Esophagus muscularis mucosa (tissue), 4 donors: ENCODE results near the gene ACAP3. TPM values are rescaled to one million over a fixed set of nuclear protein-coding genes. Genes with fewer than 3 reads are reported as not detected.
A peak's percentile ranks its signal among the peaks of the same experiment; 100 is the strongest.

Experiments used
- DNase-seq: peaks from one replicate; pipeline ENCODE4 v3.0.0-alpha.2; 2017; ENCODE audit errors: extremely low spot score
- H3K27ac ChIP-seq, 4 donors: fragments of 200-600 bp; sonication (generic); replicated peaks in 1 of 4; 1 replicate in 3 of 4; 2 replicates in 1 of 4; pipeline ENCODE4 v1.5.1; 2016 to 2019; ENCODE audit warnings: mild to moderate bottlenecking in 1 of 4
- H3K27me3 ChIP-seq, 4 donors: fragments of 200-600 bp; sonication (generic); one replicate each; pipeline versions ENCODE4 v1.5.1 to v1.6.0; 2016 to 2019
- H3K36me3 ChIP-seq, 4 donors: fragments of 200-600 bp; sonication (generic); one replicate each; pipeline ENCODE4 v1.5.1; 2016 to 2019
- H3K4me1 ChIP-seq, 4 donors: fragments of 200-600 bp; sonication (generic); one replicate each; pipeline ENCODE4 v1.5.1; 2016 to 2019
- H3K4me3 ChIP-seq, 4 donors: fragments of 200-600 bp; sonication (generic); 1 replicate in 2 of 4; 2 replicates in 2 of 4; pipeline ENCODE4 v1.5.1; 2016 to 2019; ENCODE audit warnings: mild to moderate bottlenecking in 4 of 4, moderate library complexity in 1 of 4
- H3K9me3 ChIP-seq, 4 donors: fragments of 200-600 bp; sonication (generic); 1 replicate in 3 of 4; 2 replicates in 1 of 4; pipeline ENCODE4 v1.5.1; 2016 to 2019
- EP300 ChIP-seq: sonication (generic); formaldehyde crosslinking; IDR thresholded peaks from one replicate; pipeline ENCODE4 v1.6.1; 2017; ENCODE audit warnings: antibody characterized with exemption
- POLR2A ChIP-seq: fragments of 450-650 bp; IDR thresholded peaks from one replicate; pipeline ENCODE4 v1.6.1; 2017; ENCODE audit warnings: antibody characterized with exemption, moderate library complexity, mild to moderate bottlenecking, low read depth
- POLR2AphosphoS5 ChIP-seq, 2 donors: sonication (generic); formaldehyde crosslinking; IDR thresholded peaks; one replicate each; pipeline ENCODE4 v1.6.1; 2017; ENCODE audit warnings: antibody characterized with exemption in 2 of 2
- WGBS: methylation state at CpG from one replicate; pipeline ENCODE4 v1.1.5; 2018; 5-methylcytosine and 5-hydroxymethylcytosine counted together
- intact Hi-C: fragments of 100-400 bp; cut with DNase I; formaldehyde crosslinking; loops from one replicate; pipeline ENCODE4 v1.15.1; 2023
- total RNA-seq, 4 donors: library from RNA; depleted of rRNA; stranded (reverse); fragments of >200 nt; gene quantifications; one replicate each; pipeline versions ENCODE4 v1.1.0 to v1.2.1, GENCODE V29; 2016
- TF ChIP-seq, protein P1 (sequence below), 3 experiments: fragments of 200-600 bp in 2 of 3; fragments of 450-650 bp in 1 of 3; sonication (generic) in 2 of 3; IDR thresholded peaks; one replicate each; pipeline ENCODE4 v1.5.1; 2017 to 2019; ENCODE audit warnings: antibody characterized with exemption in 3 of 3, mild to moderate bottlenecking in 2 of 3, moderate library complexity in 1 of 3

The ACAP3 gene
- total RNA-seq, 4 donors from 2014 or later, result 34.8 to 63.2 (median 47.4) TPM

DNA sequence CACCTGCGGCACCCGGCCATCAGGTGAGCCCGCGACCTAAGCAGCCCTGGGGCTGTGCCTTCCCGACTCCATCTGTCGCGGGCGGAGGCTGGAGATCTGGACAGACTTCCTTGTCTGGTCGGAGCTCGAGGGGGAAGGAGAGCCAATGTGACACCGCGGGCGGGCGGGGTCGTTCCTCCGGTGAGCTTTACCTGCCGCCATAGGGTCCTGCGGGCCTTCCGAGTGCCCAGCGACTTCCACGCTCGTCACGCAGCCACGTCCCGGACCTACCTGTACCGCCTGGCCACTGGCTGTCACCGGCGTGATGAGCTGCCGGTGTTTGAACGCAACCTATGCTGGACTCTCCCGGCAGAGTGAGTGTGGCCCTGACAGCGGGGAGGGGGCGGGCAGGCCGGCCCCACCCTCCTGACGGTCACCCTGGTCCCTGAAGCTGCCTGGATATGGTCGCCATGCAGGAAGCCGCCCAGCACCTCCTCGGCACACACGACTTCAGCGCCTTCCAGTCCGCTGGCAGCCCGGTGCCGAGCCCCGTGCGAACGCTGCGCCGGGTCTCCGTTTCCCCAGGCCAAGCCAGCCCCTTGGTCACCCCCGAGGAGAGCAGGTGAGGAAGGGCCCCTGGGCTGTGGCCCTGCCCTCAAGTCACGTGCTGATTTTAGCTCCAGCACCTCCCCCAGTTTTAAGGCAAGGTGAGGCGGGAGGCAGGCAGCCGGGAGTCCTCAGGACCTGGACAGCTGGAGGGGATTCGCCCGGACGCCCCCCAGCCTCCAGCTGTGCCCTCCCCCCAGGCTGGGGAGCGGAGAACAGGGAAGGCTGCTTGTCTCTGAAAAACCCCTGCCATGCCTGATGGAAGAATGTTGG is 1.8 kb upstream of the ACAP3 start:
- intact Hi-C loops, result no loop called here
- Histone ChIP-seq H3K4me1 (peaks cover 39 to 51% (median 46%) of the 10 kb centered on the region in 4 donors), H3K4me3 (peak overlapping the region; percentile 67 to 91 (median 81)), H3K27ac (peak overlapping the region; percentile 83 to 96 (median 94)), H3K36me3 (peaks cover 36 to 49% (median 46%) of the 10 kb centered on the region in 4 donors), H3K27me3 (no peaks in the 10 kb centered on the region), H3K9me3 (no peaks in the 10 kb centered on the region)
- TF ChIP-seq POLR2AphosphoS5 (IDR thresholded peaks at IDR 0.05), result no peak
- TF ChIP-seq, protein P1, sequence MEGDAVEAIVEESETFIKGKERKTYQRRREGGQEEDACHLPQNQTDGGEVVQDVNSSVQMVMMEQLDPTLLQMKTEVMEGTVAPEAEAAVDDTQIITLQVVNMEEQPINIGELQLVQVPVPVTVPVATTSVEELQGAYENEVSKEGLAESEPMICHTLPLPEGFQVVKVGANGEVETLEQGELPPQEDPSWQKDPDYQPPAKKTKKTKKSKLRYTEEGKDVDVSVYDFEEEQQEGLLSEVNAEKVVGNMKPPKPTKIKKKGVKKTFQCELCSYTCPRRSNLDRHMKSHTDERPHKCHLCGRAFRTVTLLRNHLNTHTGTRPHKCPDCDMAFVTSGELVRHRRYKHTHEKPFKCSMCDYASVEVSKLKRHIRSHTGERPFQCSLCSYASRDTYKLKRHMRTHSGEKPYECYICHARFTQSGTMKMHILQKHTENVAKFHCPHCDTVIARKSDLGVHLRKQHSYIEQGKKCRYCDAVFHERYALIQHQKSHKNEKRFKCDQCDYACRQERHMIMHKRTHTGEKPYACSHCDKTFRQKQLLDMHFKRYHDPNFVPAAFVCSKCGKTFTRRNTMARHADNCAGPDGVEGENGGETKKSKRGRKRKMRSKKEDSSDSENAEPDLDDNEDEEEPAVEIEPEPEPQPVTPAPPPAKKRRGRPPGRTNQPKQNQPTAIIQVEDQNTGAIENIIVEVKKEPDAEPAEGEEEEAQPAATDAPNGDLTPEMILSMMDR (IDR thresholded peaks at IDR 0.05), result no peak
- no peak for TF ChIP-seq POLR2A
- TF ChIP-seq EP300, result no peak
- WGBS, result 29% methylated on average over 12 of the region's 57 CpGs
- DNase-seq, result no peak

DNA sequence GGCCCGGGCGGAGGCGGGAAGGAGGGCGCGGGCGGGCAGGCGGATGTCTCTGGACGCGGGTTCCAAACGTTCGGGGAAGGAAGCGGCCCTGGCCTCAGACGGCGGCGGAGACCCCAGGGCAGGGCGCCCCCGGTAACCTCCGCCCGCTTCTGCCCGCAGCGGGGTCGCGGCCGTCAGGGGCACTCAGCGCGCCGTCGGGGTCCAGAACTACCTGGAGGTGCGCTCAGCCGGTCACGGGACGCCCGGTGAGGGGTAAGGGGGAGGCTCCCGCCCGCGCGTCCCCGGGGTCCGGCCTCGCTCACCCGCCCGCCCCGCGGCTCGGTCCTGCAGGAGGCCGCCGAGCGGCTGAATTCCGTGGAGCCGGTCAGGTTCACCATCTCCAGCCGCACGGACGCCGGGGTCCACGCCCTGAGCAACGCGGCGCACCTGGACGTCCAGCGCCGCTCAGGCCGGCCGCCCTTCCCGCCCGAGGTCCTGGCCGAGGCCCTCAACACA is 1.1 kb upstream of the ACAP3 start:
- DNase-seq, result no peak
- no peaks in the 10 kb centered on the region for H3K9me3 ChIP-seq
- peak overlapping the region; percentile 67 to 91 (median 81) for H3K4me3 ChIP-seq
- peaks cover 46 to 57% (median 52%) of the 10 kb centered on the region in 4 donors for H3K4me1 ChIP-seq
- H3K27me3 ChIP-seq, result no peaks in the 10 kb centered on the region
- intact Hi-C loops, result no loop called here
- peak overlapping the region; percentile 83 to 96 (median 94) for H3K27ac ChIP-seq
- H3K36me3 ChIP-seq, result peaks cover 29 to 42% (median 39%) of the 10 kb centered on the region in 4 donors
- TF ChIP-seq, protein P1 (IDR thresholded peaks at IDR 0.05), result no peak
- no peak for TF ChIP-seq POLR2AphosphoS5 (IDR thresholded peaks at IDR 0.05)
- WGBS, result 1% methylated on average over 15 of the region's 66 CpGs

DNA sequence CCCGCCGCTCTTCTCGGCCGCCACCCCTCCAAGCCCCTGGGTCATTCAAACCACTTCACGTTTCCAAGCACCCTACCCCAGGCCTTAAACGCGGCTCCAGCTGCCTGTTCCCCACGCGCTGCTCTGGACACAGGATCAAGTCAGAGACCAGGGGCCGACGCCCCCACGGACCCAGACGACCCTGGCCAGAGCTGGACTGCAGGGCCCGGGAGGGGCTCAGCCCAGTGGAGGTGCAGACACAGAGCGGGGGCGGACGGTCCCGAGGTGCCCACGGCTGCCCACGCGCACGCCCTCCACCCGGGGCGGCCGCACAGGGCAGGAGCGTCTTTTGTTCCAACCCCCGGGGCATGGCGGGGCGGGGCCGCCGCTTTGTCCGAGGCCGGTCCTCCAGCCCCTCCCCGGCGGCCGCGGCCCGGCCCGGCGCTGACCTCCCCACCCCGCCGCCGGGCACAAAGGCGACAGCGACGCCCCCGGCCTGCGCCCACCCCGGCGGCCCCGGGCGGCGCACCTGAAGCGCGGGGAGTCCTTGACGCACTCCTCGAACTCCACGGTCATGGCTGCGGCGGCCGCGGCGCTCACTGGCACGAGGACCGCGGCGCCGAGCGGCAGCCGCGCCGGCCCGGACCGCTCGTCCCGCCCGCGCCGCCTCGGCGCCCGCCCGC is 338 bp downstream of the ACAP3 start:
- no peak for DNase-seq
- Histone ChIP-seq H3K27me3 (no peaks in the 10 kb centered on the region), H3K27ac (peak overlapping the region; percentile 83 to 96 (median 94)), H3K36me3 (peaks cover 15 to 29% (median 27%) of the 10 kb centered on the region in 4 donors), H3K4me3 (peak overlapping the region; percentile 67 to 91 (median 81)), H3K4me1 (peaks cover 48 to 68% (median 61%) of the 10 kb centered on the region in 4 donors), H3K9me3 (no peaks in the 10 kb centered on the region)
- 0% methylated on average over 10 of the region's 83 CpGs for WGBS
- intact Hi-C loops, result no loop called here
- TF ChIP-seq POLR2A (no peak), POLR2AphosphoS5 (IDR thresholded peaks at IDR 0.05) (no peak), EP300 (no peak)

DNA sequence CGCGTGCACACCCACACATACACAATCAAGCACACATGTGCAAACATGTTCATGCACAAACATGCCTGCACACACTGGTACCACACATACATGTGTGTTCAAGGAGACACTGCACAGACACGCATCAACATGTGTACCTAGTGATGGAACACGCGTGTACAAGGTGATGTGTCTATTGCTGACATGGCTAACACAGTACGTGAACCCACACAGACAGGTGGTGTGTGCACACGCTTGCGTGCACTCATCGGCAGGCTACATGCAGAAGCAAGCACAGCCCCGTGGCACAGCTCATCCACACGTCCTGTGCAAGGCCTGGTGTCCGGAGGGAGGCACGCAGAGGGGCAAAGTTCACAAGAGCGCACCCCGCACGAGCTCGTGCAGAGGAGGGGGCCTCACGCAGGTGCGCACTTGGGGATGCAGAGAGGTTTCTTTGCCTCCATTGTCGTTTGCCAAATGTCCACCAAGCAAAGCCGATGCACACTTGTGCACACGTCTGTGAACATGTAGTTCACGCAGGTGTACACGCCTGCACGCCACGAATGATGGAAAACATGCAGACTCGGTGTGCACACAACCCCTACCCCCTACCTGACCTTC is 969 bp downstream of the ACAP3 start:
- peaks cover 9 to 24% (median 22%) of the 10 kb centered on the region in 4 donors for H3K36me3 ChIP-seq
- TF ChIP-seq, protein P1 (IDR thresholded peaks at IDR 0.05), result no peak
- peak overlapping the region; percentile 67 to 91 (median 81) for H3K4me3 ChIP-seq
- peak overlapping the region; percentile 83 to 96 (median 94) for H3K27ac ChIP-seq
- 32% methylated on average over 17 of the region's 27 CpGs for WGBS
- intact Hi-C loops, result no loop called here
- no peak for DNase-seq
- H3K9me3 ChIP-seq, result no peaks in the 10 kb centered on the region
- no peaks in the 10 kb centered on the region for H3K27me3 ChIP-seq
- peaks cover 48 to 68% (median 61%) of the 10 kb centered on the region in 4 donors for H3K4me1 ChIP-seq
